NOMO-1 treated with DMSO at 0.1 percent for 48 hours (cell line): ENCODE measurements around the gene OR2H1.

Experiments used
- DNase-seq: peaks from one replicate; lab custom pipeline; 2025; ENCODE audit not compliant: unreplicated experiment; lab: John Stamatoyannopoulos, UW

Gene OR2H1

DNA sequence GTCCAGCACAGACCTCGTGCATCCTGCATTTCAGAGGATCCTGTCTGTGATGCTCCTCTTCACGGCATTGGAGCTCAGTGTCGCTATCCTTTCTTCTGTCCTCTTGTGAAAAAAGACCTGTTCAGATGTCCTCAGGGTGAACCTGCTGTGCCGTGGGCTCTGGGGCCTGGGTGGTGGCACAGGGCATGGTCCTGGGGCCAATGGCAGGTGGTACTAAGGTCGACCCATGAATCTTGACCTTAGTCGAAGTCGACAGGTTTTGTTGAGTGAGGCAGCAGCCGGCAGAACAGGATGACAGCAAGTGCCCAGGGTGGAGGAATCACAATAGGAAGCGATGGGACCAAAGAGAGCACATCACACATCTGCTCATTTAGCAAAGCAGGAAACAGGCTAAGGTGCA, 52.8 kb downstream of the OR2H1 start:
- no peak for DNase-seq

DNA sequence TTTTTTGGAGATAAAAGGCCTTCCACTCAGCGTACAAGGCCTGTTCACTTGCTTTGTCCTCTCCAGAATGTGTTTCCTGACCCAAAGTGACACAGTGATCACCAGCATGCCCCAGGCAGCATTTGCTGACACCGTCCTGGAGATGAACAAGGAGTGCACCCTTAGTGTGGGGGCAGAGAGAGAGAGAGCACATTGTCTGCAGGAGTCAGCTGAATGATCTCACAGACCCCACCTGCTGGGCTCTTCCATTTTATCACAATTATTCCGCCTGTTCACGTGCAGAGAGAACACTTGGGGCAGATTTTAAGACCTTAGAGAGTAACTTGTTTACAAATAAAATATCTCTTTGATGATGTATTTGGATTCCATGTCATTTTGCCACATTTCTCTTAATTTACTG, 53.2 kb downstream of the OR2H1 start:
- DNase-seq, result no peak

DNA sequence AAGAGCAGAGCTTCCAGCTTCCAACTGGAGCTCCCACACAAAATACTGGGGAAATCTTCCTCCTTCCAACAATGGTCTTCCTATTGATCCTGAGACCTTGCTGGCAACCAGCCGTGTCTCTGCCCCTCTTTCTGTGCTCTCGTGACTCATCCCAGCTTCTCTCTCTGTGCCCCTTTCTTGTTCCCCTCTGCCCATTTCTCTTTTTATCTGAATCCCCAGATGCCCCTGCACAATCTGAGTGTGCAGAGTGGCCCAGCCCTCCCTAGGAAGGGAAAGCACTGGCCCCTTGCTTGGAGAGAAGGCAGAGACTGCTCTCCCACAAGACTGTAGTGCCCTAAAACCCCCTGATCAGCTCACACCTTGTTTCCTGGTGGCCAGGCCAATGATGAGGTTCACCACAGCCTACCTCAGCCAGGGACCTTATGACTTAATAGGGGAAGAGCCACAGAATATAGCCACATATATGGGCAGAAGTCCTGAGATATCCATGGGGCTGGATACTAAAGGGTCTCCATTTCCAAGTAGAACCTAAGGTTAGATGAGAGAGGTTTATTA, 53.9 kb downstream of the OR2H1 start:
- DNase-seq, result no peak
